ENCODE data around the gene ACR.

The ACR gene

DNA sequence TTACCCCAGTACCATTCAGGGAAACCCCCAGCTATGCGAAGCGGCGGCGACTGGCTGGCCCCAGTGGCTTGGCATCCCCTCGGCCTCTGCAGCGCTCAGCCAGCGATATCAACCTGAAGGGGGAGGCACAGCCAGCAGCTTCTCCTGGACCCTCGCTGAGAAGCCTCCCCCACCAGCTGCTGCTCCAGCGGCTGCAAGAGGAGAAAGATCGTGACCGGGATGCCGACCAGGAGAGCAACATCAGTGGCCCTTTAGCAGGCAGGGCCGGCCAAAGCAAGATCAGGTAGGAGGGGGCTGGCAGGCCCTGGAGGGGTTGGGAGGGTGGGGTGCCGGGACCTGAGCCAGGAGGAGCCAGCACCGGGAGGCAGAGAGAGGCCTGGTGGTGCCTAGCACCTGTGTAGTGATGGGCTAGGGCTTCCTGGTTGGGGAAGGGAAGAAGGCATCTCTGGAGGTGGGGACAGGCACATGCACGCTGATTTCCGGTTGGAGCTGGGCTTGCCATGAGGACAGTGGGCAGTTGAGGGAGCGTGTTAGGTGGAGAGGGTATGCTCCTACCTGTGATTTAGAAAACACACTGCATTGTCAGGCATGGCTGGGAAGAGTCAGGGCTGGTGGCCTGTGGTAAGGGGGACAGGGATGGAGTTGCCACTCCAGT is 43.1 kb upstream of the ACR start:
- peaks cover 13% of the 10 kb centered on the region for H3K36me3 Mint-ChIP-seq (ENCODE audit: low read depth)
- peaks cover 19% of the 10 kb centered on the region for H3K4me1 Mint-ChIP-seq
- H3K9me3 Mint-ChIP-seq = no peaks in the 10 kb centered on the region
- no peak for DNase-seq
- peaks cover 14% of the 10 kb centered on the region for H3K27me3 Mint-ChIP-seq (ENCODE audit: low read depth, poor library complexity)
- TF ChIP-seq, protein P1, sequence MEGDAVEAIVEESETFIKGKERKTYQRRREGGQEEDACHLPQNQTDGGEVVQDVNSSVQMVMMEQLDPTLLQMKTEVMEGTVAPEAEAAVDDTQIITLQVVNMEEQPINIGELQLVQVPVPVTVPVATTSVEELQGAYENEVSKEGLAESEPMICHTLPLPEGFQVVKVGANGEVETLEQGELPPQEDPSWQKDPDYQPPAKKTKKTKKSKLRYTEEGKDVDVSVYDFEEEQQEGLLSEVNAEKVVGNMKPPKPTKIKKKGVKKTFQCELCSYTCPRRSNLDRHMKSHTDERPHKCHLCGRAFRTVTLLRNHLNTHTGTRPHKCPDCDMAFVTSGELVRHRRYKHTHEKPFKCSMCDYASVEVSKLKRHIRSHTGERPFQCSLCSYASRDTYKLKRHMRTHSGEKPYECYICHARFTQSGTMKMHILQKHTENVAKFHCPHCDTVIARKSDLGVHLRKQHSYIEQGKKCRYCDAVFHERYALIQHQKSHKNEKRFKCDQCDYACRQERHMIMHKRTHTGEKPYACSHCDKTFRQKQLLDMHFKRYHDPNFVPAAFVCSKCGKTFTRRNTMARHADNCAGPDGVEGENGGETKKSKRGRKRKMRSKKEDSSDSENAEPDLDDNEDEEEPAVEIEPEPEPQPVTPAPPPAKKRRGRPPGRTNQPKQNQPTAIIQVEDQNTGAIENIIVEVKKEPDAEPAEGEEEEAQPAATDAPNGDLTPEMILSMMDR (IDR thresholded peaks at IDR 0.05) = no peak
- no peak overlapping the region for H3K4me3 Mint-ChIP-seq
- peak overlapping the region; percentile 81 for H3K27ac Mint-ChIP-seq

DNA sequence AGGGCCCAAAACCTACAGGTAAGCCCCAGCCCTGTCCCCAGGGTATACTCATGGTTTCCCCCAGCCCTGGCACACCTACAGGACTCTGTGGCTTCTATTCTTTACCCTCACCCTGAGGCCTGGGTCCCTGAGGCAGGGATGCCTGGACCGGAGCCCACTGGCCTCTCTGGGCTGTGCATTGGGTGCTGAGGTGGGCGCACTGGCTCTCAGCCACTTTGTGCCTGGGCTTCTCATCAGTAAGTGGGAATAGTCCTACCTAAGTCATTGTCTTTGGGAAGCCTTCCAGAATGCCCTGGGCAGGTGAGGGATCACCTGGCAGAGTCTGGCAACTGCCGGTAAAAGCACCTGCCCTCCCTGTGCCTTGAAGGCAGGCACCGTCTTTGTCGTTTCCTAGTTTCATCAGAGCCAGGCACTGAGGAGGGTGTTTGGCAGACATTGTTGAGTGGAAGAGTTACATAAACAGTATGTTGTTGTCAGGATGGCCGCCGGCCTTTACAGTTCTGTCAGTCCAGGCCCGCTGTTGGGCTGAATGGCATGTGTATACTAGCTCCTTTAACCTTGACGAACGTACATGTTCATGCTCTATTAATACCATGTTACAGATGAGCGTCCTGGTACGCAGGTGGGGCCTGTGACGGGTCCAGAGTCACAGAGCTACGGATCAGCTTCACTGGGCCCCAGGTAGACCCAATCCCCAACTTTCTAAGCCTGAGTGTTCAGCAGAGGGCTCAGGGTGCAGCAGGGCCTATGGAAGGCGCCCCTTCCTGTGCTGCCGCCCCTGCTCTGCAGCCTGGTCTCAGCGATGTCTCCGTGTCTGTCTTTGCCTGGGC is 42.4 kb upstream of the ACR start:
- Mint-ChIP-seq H3K9me3 (no peaks in the 10 kb centered on the region), H3K27me3 (ENCODE audit: low read depth, poor library complexity) (peaks cover 14% of the 10 kb centered on the region), H3K4me3 (peak overlapping the region; percentile 80), H3K36me3 (ENCODE audit: low read depth) (peaks cover 9% of the 10 kb centered on the region), H3K4me1 (peaks cover 26% of the 10 kb centered on the region), H3K27ac (peak overlapping the region; percentile 54)
- TF ChIP-seq, protein P1 (IDR thresholded peaks at IDR 0.05) = no peak
- no peak for DNase-seq

DNA sequence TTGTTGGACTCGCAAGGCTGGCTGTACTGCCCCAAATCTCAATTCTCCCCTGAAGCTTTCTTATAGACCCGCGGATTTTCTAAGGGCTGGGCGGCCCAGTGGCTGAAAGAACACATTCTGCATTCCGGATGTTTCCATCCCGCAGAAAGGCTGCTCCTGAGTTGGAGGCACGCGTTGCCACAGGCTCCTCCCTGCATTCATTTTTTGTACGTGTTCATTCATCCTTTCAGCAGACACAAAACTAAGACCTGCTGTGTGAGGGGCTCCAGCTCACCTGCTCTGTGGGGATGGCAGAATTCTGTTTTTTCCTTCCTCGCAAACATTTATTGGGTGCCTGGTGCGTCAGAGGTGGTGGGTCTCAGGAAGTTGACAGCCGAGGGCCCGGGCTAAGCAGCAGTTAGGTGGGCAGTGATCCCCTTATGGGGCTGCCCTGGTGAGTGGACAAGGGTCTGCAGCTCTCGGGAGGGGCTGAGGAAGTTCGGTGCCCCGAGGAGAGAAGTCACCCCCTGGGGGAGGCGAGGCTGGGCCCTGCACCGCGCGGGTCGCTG is 41.7 kb upstream of the ACR start:
- H3K36me3 Mint-ChIP-seq (ENCODE audit: low read depth) = peaks cover 4% of the 10 kb centered on the region
- H3K9me3 Mint-ChIP-seq = no peaks in the 10 kb centered on the region
- DNase-seq = no peak
- H3K27ac Mint-ChIP-seq = no peak overlapping the region
- peak overlapping the region; percentile 80 for H3K4me3 Mint-ChIP-seq
- TF ChIP-seq, protein P1 (IDR thresholded peaks at IDR 0.05) = no peak
- H3K4me1 Mint-ChIP-seq = peaks cover 32% of the 10 kb centered on the region
- peaks cover 14% of the 10 kb centered on the region for H3K27me3 Mint-ChIP-seq (ENCODE audit: low read depth, poor library complexity)

DNA sequence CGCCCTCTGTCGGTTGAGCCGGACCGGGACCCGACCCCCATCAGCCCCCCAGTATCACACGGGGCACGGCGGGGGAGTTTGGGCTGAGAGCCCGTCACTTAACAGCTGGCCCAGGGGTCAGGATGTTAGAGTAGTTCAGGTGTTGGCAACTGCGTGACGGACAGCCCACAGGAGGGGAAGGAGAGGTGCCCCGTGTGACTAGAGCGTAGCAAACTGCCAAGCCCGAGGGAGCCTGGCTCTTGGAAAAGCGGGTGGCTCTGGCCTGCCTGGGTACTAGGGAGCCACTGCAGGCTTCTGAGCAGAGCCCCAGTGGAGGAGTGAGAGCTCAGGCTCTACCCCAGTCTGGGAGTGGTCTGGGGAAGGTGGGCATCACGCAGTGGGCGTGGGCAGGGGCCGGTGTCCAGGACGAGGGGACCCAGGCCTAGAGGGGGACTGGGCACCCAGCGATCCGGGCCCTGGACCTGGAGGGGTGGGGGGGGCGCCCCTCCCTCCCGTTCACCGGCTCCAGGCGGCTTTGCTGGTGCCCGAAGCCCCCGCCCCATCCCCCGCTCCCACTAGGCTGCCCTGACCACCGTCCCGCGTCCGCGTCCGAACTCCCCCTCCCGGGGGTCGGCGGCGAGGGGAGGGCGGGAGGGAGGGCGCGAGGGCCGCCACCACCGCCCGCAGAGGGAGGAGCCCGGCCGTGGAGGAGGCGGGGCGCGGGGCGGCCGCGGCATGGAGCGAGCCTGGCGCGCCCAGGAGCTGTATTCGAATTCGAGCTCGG is 41.0 kb upstream of the ACR start:
- H3K4me3 Mint-ChIP-seq = peak overlapping the region; percentile 80
- peaks cover 4% of the 10 kb centered on the region for H3K36me3 Mint-ChIP-seq (ENCODE audit: low read depth)
- H3K9me3 Mint-ChIP-seq = no peaks in the 10 kb centered on the region
- peak; percentile 76 for DNase-seq
- peaks cover 35% of the 10 kb centered on the region for H3K4me1 Mint-ChIP-seq
- TF ChIP-seq, protein P1 (IDR thresholded peaks at IDR 0.05) = peak; percentile 58
- peaks cover 14% of the 10 kb centered on the region for H3K27me3 Mint-ChIP-seq (ENCODE audit: low read depth, poor library complexity)
- no peak overlapping the region for H3K27ac Mint-ChIP-seq

DNA sequence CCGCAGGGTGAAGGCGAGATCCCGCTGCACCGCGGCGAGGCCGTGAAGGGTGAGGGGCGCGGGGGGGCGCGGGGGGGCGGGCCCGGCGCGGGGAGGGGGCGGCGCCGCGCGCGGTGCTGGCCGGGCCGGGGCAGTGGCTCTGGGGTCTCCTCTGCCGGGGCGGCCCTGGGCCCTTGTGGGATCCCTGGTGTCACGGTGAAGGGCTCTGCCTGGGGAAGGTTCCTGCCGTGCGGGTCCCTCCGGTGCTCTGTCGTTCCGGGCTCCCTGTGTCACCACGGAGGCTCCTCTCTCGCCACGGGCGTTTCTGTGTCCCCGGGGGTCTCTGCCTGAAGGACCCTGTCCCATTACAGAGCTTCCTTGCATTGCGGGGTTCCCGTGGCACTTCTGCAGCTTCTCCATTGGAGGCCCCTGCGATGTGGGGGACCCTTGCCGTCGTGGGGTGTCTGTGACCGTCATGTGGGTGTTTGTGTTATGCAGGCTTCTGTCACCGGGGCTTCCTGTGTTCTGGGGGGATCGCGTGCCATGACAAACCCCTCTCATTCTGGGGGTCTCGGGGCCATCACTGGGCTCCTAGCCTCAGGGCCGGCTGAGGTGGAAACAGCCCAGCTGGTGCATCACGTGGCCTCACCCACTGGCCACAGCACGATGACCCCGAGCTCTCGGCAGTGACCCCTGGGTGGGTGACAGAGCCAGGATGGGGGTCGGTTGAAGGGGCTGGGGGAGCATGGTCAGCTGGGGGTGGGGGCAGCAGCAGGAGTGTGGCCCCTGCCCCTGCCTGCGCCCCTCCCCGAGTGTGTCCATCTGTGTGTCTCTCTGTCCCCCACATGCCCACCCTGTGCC is 40.1 kb upstream of the ACR start:
- Mint-ChIP-seq H3K9me3 (no peaks in the 10 kb centered on the region), H3K27ac (no peak overlapping the region), H3K4me3 (peak overlapping the region; percentile 83), H3K27me3 (ENCODE audit: low read depth, poor library complexity) (peaks cover 14% of the 10 kb centered on the region), H3K4me1 (peaks cover 44% of the 10 kb centered on the region), H3K36me3 (ENCODE audit: low read depth) (peaks cover 8% of the 10 kb centered on the region)
- no peak for DNase-seq
- TF ChIP-seq, protein P1 (IDR thresholded peaks at IDR 0.05) = no peak
